SK-N-SH treated with all-trans-retinoic acid at 6 μM for 48 hours (cell line): ENCODE results near the gene SDK1.

ENCODE experiments used
- ARNTL ChIP-seq: fragments of 450-650 bp; formaldehyde crosslinking; IDR thresholded peaks from 2 replicates; pipeline ENCODE4 v1.5.0; 2020; ENCODE audit warnings: low read depth, mild to moderate bottlenecking, moderate library complexity, borderline replicate concordance
- CREB5 ChIP-seq: fragments of 250-450 bp; sonication (Bioruptor Pico); IDR thresholded peaks from 2 replicates; pipeline ENCODE4 v1.5.1; 2020; ENCODE audit warnings: low read depth, mild to moderate bottlenecking, moderate library complexity
- CSRNP3 ChIP-seq: fragments of 250-450 bp; sonication (Bioruptor Pico); IDR thresholded peaks from 2 replicates; pipeline ENCODE4 v1.5.1; 2021; ENCODE audit warnings: mild to moderate bottlenecking, moderate library complexity
- ESRRG ChIP-seq: fragments of 250-450 bp; sonication (Bioruptor Pico); IDR thresholded peaks from 2 replicates; pipeline ENCODE4 v1.6.1; 2021; ENCODE audit warnings: mild to moderate bottlenecking
- GLIS3 ChIP-seq: fragments of 250-450 bp; sonication (Bioruptor Pico); IDR thresholded peaks from 2 replicates; pipeline ENCODE4 v1.5.0; 2020; ENCODE audit warnings: mild to moderate bottlenecking, moderate library complexity
- RARB ChIP-seq: fragments of 250-450 bp; sonication (Bioruptor Pico); IDR thresholded peaks from 2 replicates; pipeline ENCODE4 v1.8.0; 2021; ENCODE audit warnings: mild to moderate bottlenecking, moderate library complexity
- TCF4 ChIP-seq: fragments of 250-450 bp; sonication (Bioruptor Pico); IDR thresholded peaks from 2 replicates; pipeline ENCODE4 v1.8.0; 2021; ENCODE audit warnings: mild to moderate bottlenecking, moderate library complexity, borderline replicate concordance
- ZFP3 ChIP-seq: fragments of 250-450 bp; sonication (Bioruptor Pico); IDR thresholded peaks from 2 replicates; pipeline ENCODE4 v1.5.0; 2020; ENCODE audit warnings: mild to moderate bottlenecking, moderate library complexity
- ZFP30 ChIP-seq: fragments of 450-650 bp; formaldehyde crosslinking; IDR thresholded peaks from 2 replicates; pipeline ENCODE4 v1.5.0; 2022; ENCODE audit warnings: mild to moderate bottlenecking, moderate library complexity
- ZNF565 ChIP-seq: fragments of 450-650 bp; formaldehyde crosslinking; conservative IDR thresholded peaks from 2 replicates; pipeline ENCODE4 v1.5.0; 2020; ENCODE audit warnings: low read depth, mild to moderate bottlenecking, moderate library complexity
- ZNF8 ChIP-seq: fragments of 450-650 bp; formaldehyde crosslinking; IDR thresholded peaks from 2 replicates; pipeline ENCODE4 v1.5.0; 2020; ENCODE audit warnings: mild to moderate bottlenecking, moderate library complexity
- TF ChIP-seq, protein P1 (sequence below): fragments of 250-450 bp; sonication (Bioruptor Pico); IDR thresholded peaks from 2 replicates; pipeline ENCODE4 v1.8.0; 2020; ENCODE audit warnings: mild to moderate bottlenecking, moderate library complexity, borderline replicate concordance
- TF ChIP-seq, protein P2 (sequence below): fragments of 250-450 bp; sonication (Bioruptor Pico); IDR thresholded peaks from 2 replicates; pipeline ENCODE4 v1.5.0; 2020; ENCODE audit warnings: mild to moderate bottlenecking, moderate library complexity

GRCh38 chr7:3695602-3696001, 394.6 kb downstream of the SDK1 start:
- TF ChIP-seq ZNF8: no peak
- no peak for TF ChIP-seq ESRRG (CRISPR knock-in tag)
- TF ChIP-seq, protein P1, sequence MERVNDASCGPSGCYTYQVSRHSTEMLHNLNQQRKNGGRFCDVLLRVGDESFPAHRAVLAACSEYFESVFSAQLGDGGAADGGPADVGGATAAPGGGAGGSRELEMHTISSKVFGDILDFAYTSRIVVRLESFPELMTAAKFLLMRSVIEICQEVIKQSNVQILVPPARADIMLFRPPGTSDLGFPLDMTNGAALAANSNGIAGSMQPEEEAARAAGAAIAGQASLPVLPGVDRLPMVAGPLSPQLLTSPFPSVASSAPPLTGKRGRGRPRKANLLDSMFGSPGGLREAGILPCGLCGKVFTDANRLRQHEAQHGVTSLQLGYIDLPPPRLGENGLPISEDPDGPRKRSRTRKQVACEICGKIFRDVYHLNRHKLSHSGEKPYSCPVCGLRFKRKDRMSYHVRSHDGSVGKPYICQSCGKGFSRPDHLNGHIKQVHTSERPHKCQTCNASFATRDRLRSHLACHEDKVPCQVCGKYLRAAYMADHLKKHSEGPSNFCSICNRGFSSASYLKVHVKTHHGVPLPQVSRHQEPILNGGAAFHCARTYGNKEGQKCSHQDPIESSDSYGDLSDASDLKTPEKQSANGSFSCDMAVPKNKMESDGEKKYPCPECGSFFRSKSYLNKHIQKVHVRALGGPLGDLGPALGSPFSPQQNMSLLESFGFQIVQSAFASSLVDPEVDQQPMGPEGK: no peak
- TF ChIP-seq ZFP3 (CRISPR knock-in tag): no peak
- no peak for TF ChIP-seq RARB (CRISPR knock-in tag)
- TF ChIP-seq CSRNP3: no peak
- TF ChIP-seq, protein P2, sequence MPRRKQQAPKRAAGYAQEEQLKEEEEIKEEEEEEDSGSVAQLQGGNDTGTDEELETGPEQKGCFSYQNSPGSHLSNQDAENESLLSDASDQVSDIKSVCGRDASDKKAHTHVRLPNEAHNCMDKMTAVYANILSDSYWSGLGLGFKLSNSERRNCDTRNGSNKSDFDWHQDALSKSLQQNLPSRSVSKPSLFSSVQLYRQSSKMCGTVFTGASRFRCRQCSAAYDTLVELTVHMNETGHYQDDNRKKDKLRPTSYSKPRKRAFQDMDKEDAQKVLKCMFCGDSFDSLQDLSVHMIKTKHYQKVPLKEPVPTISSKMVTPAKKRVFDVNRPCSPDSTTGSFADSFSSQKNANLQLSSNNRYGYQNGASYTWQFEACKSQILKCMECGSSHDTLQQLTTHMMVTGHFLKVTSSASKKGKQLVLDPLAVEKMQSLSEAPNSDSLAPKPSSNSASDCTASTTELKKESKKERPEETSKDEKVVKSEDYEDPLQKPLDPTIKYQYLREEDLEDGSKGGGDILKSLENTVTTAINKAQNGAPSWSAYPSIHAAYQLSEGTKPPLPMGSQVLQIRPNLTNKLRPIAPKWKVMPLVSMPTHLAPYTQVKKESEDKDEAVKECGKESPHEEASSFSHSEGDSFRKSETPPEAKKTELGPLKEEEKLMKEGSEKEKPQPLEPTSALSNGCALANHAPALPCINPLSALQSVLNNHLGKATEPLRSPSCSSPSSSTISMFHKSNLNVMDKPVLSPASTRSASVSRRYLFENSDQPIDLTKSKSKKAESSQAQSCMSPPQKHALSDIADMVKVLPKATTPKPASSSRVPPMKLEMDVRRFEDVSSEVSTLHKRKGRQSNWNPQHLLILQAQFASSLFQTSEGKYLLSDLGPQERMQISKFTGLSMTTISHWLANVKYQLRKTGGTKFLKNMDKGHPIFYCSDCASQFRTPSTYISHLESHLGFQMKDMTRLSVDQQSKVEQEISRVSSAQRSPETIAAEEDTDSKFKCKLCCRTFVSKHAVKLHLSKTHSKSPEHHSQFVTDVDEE: no peak
- no peak for TF ChIP-seq ARNTL
- no peak for TF ChIP-seq TCF4 (CRISPR knock-in tag)
- no peak for TF ChIP-seq GLIS3 (CRISPR knock-in tag)
- no peak for TF ChIP-seq ZNF565 (CRISPR knock-in tag)
- TF ChIP-seq ZFP30 (CRISPR knock-in tag): no peak
- no peak for TF ChIP-seq CREB5 (CRISPR knock-in tag)
